OCI-LY7 (cell line): Measurements from ENCODE around the gene PRRC1. TPM values are rescaled to one million over a fixed set of nuclear protein-coding genes. Genes with fewer than 3 reads are reported as not detected.

Source experiments
- BruUV-seq: library from RNA; stranded (reverse); fragments of 400-500 nt; replicated peaks from 2 replicates; lab custom pipeline; 2021; lab: Mats Ljungman, UMichigan
- CTCF ChIA-PET: fragments of 300-600 bp; sonication (Branson Sonifier 250); formaldehyde crosslinking; loops from one replicate; lab custom pipeline; 2022; ENCODE audit warnings: antibody characterized with exemption; ENCODE audit not compliant: unreplicated experiment; lab: Charles Lee
- POLR2A ChIA-PET: fragments of 300-600 bp; sonication (Branson Sonifier 250); formaldehyde crosslinking; loops from one replicate; lab custom pipeline; 2022; ENCODE audit warnings: antibody characterized with exemption; lab: Charles Lee
- DNase-seq: peaks from one replicate; pipeline ENCODE4 v3.0.0-alpha.2; 2015; ENCODE audit warnings: low spot score
- H2AFZ ChIP-seq: fragments of 200-600 bp; sonication (generic), shearing (Covaris generic); 2 replicates; pipeline ENCODE4 v1.6.1; 2014; ENCODE audit warnings: mild to moderate bottlenecking, antibody characterized with exemption, low read length, moderate library complexity
- H3K27ac ChIP-seq: fragments of 200-600 bp; sonication (generic); 2 replicates; pipeline ENCODE4 v1.5.1; 2014; ENCODE audit warnings: mixed run types, low read depth, mild to moderate bottlenecking, moderate library complexity, low read length, inconsistent platforms; ENCODE audit not compliant: poor library complexity, severe bottlenecking
- H3K36me3 ChIP-seq: fragments of 200-600 bp; sonication (generic); 2 replicates; pipeline ENCODE4 v1.6.1; 2014; ENCODE audit warnings: mild to moderate bottlenecking, antibody characterized with exemption, low read length, moderate library complexity, mixed read lengths; ENCODE audit not compliant: insufficient read depth
- H3K4me1 ChIP-seq: fragments of 200-600 bp; sonication (generic); 2 replicates; pipeline ENCODE4 v1.5.1; 2014; ENCODE audit warnings: mild to moderate bottlenecking, low read length; ENCODE audit not compliant: insufficient read depth, poor library complexity, severe bottlenecking
- H3K4me2 ChIP-seq: fragments of 200-600 bp; sonication (generic); 2 replicates; pipeline ENCODE4 v1.6.1; 2014; ENCODE audit warnings: mild to moderate bottlenecking, low read length
- H3K4me3 ChIP-seq: fragments of 200-600 bp; sonication (generic); 2 replicates; pipeline ENCODE4 v1.5.1; 2014; ENCODE audit warnings: mild to moderate bottlenecking, low read depth, low read length; ENCODE audit not compliant: poor library complexity, severe bottlenecking
- H3K79me2 ChIP-seq: fragments of 200-600 bp; sonication (generic); 2 replicates; pipeline ENCODE4 v1.6.1; 2016; ENCODE audit warnings: low read depth, mild to moderate bottlenecking, low read length, moderate library complexity, mixed read lengths; ENCODE audit not compliant: insufficient read depth
- H3K9me2 ChIP-seq: fragments of 200-600 bp; sonication (generic); 2 replicates; pipeline ENCODE4 v1.6.1; 2016; ENCODE audit warnings: mild to moderate bottlenecking, low read length, mixed read lengths; ENCODE audit not compliant: insufficient read depth
- H3K9me3 ChIP-seq: fragments of 200-600 bp; sonication (generic); 2 replicates; pipeline ENCODE4 v1.6.1; 2014; ENCODE audit warnings: mild to moderate bottlenecking, mixed run types, low read length, mixed read lengths
- H4K20me1 ChIP-seq: fragments of 200-600 bp; sonication (generic); 2 replicates; pipeline ENCODE4 v1.6.1; 2014; ENCODE audit warnings: mild to moderate bottlenecking, antibody characterized with exemption, low read length, moderate library complexity, mixed read lengths; ENCODE audit not compliant: insufficient read depth
- CTCF ChIP-seq: fragments of 200-600 bp; sonication (generic); conservative IDR thresholded peaks from 2 replicates; pipeline ENCODE4 v1.5.1; 2014; ENCODE audit warnings: mild to moderate bottlenecking, antibody characterized with exemption, low read length, moderate library complexity, mixed read lengths
- EZH2phosphoT487 ChIP-seq: fragments of 200-600 bp; sonication (generic); IDR thresholded peaks from 2 replicates; pipeline ENCODE4 v1.6.1; 2018; ENCODE audit warnings: low read depth, borderline replicate concordance, mild to moderate bottlenecking, mixed run types, antibody characterized with exemption, low read length, moderate library complexity, mixed read lengths
- intact Hi-C: fragments of 100-400 bp; cut with micrococcal nuclease; formaldehyde crosslinking; loops from one replicate; pipeline ENCODE4 v1.10.0; 2022; ENCODE audit not compliant: unreplicated experiment
- total RNA-seq, 2 experiments: library from RNA; depleted of rRNA in 1 of 2; stranded (reverse); fragments of >200 nt in 1 of 2; shearing (Covaris generic) in 1 of 2; gene quantifications; 2 replicates each; pipeline ENCODE4 v1.2.3, GENCODE V29; 2014 to 2022

Gene PRRC1
- total RNA-seq, 2 experiments from 2014 or later: 32.7 to 46.5 TPM

GRCh38 chr5:127561254-127561653 is 43.8 kb downstream of the PRRC1 start:
- no peak for TF ChIP-seq EZH2phosphoT487
- TF ChIP-seq CTCF: no peak
- Histone ChIP-seq H3K9me3 (no peaks in the 10 kb centered on the region), H3K36me3 (no peaks in the 10 kb centered on the region), H4K20me1 (no peaks in the 10 kb centered on the region), H3K4me1 (no peaks in the 10 kb centered on the region), H3K4me2 (no peak overlapping the region), H3K79me2 (no peaks in the 10 kb centered on the region), H3K4me3 (no peak overlapping the region), H3K27ac (no peak overlapping the region), H3K9me2 (no peaks in the 10 kb centered on the region), H2AFZ (no peak overlapping the region)
- no peak for DNase-seq
- POLR2A ChIA-PET: no interaction called here
- BruUV-seq: no TSS peak
- intact Hi-C loops: loop anchor here (10.0 kb wide), 1 partner anchor 324 kb away; no protein-coding TSS in a partner anchor
- CTCF ChIA-PET: no interaction called here

- Histone ChIP-seq H3K4me2 (no peak overlapping the region), H3K4me3 (no peak overlapping the region), H3K79me2 (no peaks in the 10 kb centered on the region), H4K20me1 (no peaks in the 10 kb centered on the region), H3K9me3 (no peaks in the 10 kb centered on the region), H2AFZ (no peak overlapping the region), H3K27ac (no peak overlapping the region), H3K36me3 (no peaks in the 10 kb centered on the region), H3K4me1 (no peaks in the 10 kb centered on the region), H3K9me2 (no peaks in the 10 kb centered on the region)
- BruUV-seq: no TSS peak
- peak; percentile 9 for DNase-seq
- intact Hi-C loops: loop anchor here (10.0 kb wide), 1 partner anchor 323 kb away; no protein-coding TSS in a partner anchor
- ChIA-PET POLR2A (interaction anchor here (1.0 kb wide), 1 partner anchor 9 kb away, joined by 4 read pairs; no protein-coding TSS in a partner anchor), CTCF (no interaction called here)
- TF ChIP-seq EZH2phosphoT487 (no peak), CTCF (peak; percentile 59)
These were observed 44.8 kb downstream of the PRRC1 start for GRCh38 chr5:127562252-127562651.

GRCh38 chr5:127563136-127563535 is 45.7 kb downstream of the PRRC1 start:
- no peaks in the 10 kb centered on the region for H3K4me1 ChIP-seq
- intact Hi-C loops: loop anchor here (10.0 kb wide), 1 partner anchor 322 kb away; no protein-coding TSS in a partner anchor
- no peak overlapping the region for H2AFZ ChIP-seq
- ChIA-PET POLR2A (no interaction called here), CTCF (no interaction called here)
- H3K4me2 ChIP-seq: no peak overlapping the region
- no peak overlapping the region for H3K27ac ChIP-seq
- no peaks in the 10 kb centered on the region for H3K79me2 ChIP-seq
- no peaks in the 10 kb centered on the region for H3K9me3 ChIP-seq
- no peak for DNase-seq
- TF ChIP-seq CTCF: no peak
- TF ChIP-seq EZH2phosphoT487: no peak
- no TSS peak for BruUV-seq
- H3K4me3 ChIP-seq: no peak overlapping the region
- no peaks in the 10 kb centered on the region for H3K36me3 ChIP-seq
- no peaks in the 10 kb centered on the region for H3K9me2 ChIP-seq
- H4K20me1 ChIP-seq: no peaks in the 10 kb centered on the region
